ENCODE results near the gene ADAMTS8.

- TF ChIP-seq REST (IDR thresholded peaks at IDR 0.05; ENCODE audit: insufficient read depth in 1 of 2, low read depth in 2 of 2, low read length in 2 of 2), result no peak
- TF ChIP-seq TAF1 (IDR thresholded peaks at IDR 0.05; ENCODE audit: borderline replicate concordance, insufficient read depth, low read length), result no peak
- TF ChIP-seq POLR2AphosphoS5 (IDR thresholded peaks at IDR 0.05; ENCODE audit: low read depth, low read length), result no peak
- TF ChIP-seq SIN3A (IDR thresholded peaks at IDR 0.05; ENCODE audit: borderline replicate concordance, insufficient read depth, low read length), result no peak
Observed at GRCh38 chr11:130433357-130433756, 4.9 kb upstream of the ADAMTS8 start.

All from PFSK-1 (cell line).